ENCODE data around the gene SKP2.
"Not testable (repeated sequence)": the region's sequence is repeated elsewhere in the genome, so short reads cannot be mapped to it uniquely, and the experiment has no call there.

SKP2 gene

DNA sequence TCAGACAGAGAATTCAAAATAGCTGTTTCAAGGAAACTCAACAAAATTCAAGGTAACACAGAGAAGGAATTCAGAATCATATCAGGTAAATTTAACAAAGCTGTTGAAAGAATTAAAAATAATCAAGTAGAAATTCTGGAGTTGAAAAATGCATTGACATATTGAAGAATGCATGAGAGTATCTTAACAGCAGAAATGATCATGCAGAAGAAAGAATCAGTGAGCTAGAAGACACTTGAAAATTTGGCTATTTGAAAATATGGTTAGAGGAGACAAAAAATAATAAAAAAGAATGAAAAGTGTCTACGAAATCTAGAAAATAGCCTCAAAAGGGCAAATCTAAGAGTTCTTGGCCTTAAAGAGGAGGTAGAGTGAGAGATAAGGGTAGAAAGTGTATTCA is 23.1 kb upstream of the SKP2 start:
- Histone ChIP-seq H4K5ac (ENCODE audit: low read length) (no peak overlapping the region), H3K79me2 (ENCODE audit: control insufficient read depth, insufficient read depth, low read length) (no peaks in the 10 kb centered on the region), H3K36me3 (ENCODE audit: control insufficient read depth, insufficient read depth, low read length) (no peaks in the 10 kb centered on the region), H3K4me3 (ENCODE audit: low read length) (no peak overlapping the region), H2BK5ac (ENCODE audit: low read length) (no peak overlapping the region), H3K18ac (ENCODE audit: low read length) (no peak overlapping the region), H3K4ac (ENCODE audit: low read depth, low read length) (no peak overlapping the region), H2AK5ac (ENCODE audit: low read length) (no peak overlapping the region), H3K79me1 (ENCODE audit: low read length) (no peaks in the 10 kb centered on the region), H3K4me1 (ENCODE audit: control insufficient read depth, low read depth, low read length) (no peaks in the 10 kb centered on the region), H3K4me2 (ENCODE audit: low read length) (no peak overlapping the region), H2BK120ac (ENCODE audit: low read depth, low read length) (no peak overlapping the region), H3K27ac (ENCODE audit: low read depth, low read length) (no peak overlapping the region), H3K27me3 (ENCODE audit: insufficient read depth, low read length, poor library complexity) (no peaks in the 10 kb centered on the region), H3K9ac (ENCODE audit: low read length) (no peak overlapping the region), H3K56ac (ENCODE audit: low read length) (no peak overlapping the region), H3K23ac (ENCODE audit: low read length) (no peak overlapping the region), H2BK15ac (replicated peaks; ENCODE audit: low read depth) (no peak overlapping the region), H4K8ac (ENCODE audit: low read depth, low read length) (no peak overlapping the region)
- no CpG with 5 or more reads among the region's 1 CpG for WGBS (ENCODE audit: extremely low coverage, insufficient coverage, low lambda C conversion rate)
- no peak for DNase-seq

DNA sequence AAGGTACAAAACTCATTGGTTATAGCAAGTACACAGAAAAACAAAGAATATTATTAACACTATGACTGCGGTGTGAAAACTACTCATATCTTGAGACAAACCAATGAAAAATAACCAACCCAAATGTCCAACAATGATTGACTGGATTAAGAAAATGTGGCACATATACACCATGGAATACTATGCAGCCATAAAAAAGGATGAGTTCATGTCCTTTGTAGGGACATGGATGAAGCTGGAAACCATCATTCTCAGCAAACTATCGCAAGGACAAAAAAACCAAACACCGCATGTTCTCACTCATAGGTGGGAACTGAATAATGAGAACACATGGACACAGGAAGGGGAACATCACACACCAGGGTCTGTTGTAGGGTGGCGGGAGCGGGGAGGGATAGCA is 22.2 kb upstream of the SKP2 start:
- not testable (repeated sequence) for H2BK5ac ChIP-seq (ENCODE audit: low read length); H4K5ac ChIP-seq (ENCODE audit: low read length); H4K8ac ChIP-seq (ENCODE audit: low read depth, low read length); H3K56ac ChIP-seq (ENCODE audit: low read length); H3K27ac ChIP-seq (ENCODE audit: low read depth, low read length); H3K23ac ChIP-seq (ENCODE audit: low read length); H3K27me3 ChIP-seq (ENCODE audit: insufficient read depth, low read length, poor library complexity); H3K18ac ChIP-seq (ENCODE audit: low read length); H3K36me3 ChIP-seq (ENCODE audit: control insufficient read depth, insufficient read depth, low read length); H2BK120ac ChIP-seq (ENCODE audit: low read depth, low read length); H3K4me1 ChIP-seq (ENCODE audit: control insufficient read depth, low read depth, low read length); H2AK5ac ChIP-seq (ENCODE audit: low read length); DNase-seq; H3K79me1 ChIP-seq (ENCODE audit: low read length); H3K4me3 ChIP-seq (ENCODE audit: low read length); H3K79me2 ChIP-seq (ENCODE audit: control insufficient read depth, insufficient read depth, low read length); H3K4ac ChIP-seq (ENCODE audit: low read depth, low read length); H3K4me2 ChIP-seq (ENCODE audit: low read length); H3K9ac ChIP-seq (ENCODE audit: low read length); H2BK15ac ChIP-seq (replicated peaks; ENCODE audit: low read depth)
- no CpG with 5 or more reads among the region's 5 CpGs for WGBS (ENCODE audit: extremely low coverage, insufficient coverage, low lambda C conversion rate)

DNA sequence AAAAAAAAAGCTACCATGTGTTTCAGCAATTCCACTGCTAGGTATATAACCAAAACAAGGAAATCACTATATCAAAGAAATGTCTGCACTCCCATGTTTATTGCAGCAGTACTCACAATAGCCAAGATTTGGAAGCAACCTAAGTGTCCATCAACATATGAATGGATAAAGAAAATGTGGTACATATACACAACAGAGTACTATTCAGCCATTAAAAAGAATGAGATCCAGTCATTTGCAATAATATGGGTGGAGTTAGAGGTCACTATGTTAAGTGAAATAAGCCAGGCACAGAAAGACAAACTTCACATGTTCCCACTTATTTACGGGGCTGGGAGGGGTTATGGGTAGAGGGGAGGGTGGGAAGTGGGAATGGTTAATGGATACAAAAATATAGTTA is 18.9 kb upstream of the SKP2 start:
- not testable (repeated sequence) for H3K18ac ChIP-seq (ENCODE audit: low read length); H3K27me3 ChIP-seq (ENCODE audit: insufficient read depth, low read length, poor library complexity); H3K4me2 ChIP-seq (ENCODE audit: low read length); H2BK120ac ChIP-seq (ENCODE audit: low read depth, low read length); H4K8ac ChIP-seq (ENCODE audit: low read depth, low read length); H3K4ac ChIP-seq (ENCODE audit: low read depth, low read length); H2AK5ac ChIP-seq (ENCODE audit: low read length); H3K4me3 ChIP-seq (ENCODE audit: low read length); H3K27ac ChIP-seq (ENCODE audit: low read depth, low read length); DNase-seq; H3K36me3 ChIP-seq (ENCODE audit: control insufficient read depth, insufficient read depth, low read length); H3K9ac ChIP-seq (ENCODE audit: low read length); H3K79me2 ChIP-seq (ENCODE audit: control insufficient read depth, insufficient read depth, low read length); H3K79me1 ChIP-seq (ENCODE audit: low read length); H3K23ac ChIP-seq (ENCODE audit: low read length); H2BK5ac ChIP-seq (ENCODE audit: low read length); H2BK15ac ChIP-seq (replicated peaks; ENCODE audit: low read depth); H4K5ac ChIP-seq (ENCODE audit: low read length); H3K56ac ChIP-seq (ENCODE audit: low read length); H3K4me1 ChIP-seq (ENCODE audit: control insufficient read depth, low read depth, low read length)
- WGBS (ENCODE audit: extremely low coverage, insufficient coverage, low lambda C conversion rate): no CpG with 5 or more reads among the region's 1 CpG

DNA sequence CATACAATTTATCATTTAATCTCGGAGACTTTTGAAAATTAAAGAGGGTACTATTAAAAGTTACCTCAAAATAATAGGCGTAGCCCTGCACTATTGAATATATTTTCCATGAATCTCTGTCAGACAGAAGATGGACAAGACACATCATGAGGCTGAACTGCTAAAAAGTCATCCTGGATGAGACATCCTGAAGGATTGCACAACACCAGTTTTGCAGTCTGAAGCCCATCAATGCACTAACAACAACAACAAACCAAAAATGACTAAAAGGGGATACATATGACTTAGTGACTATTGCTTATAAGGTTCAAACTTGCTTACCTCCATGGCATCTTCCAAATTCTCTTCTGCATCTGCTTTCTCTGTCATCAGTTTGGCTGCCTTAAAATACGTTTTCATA is 15.9 kb upstream of the SKP2 start:
- no peak overlapping the region for H3K27ac ChIP-seq (ENCODE audit: low read depth, low read length)
- H3K79me2 ChIP-seq (ENCODE audit: control insufficient read depth, insufficient read depth, low read length): no peaks in the 10 kb centered on the region
- H3K36me3 ChIP-seq (ENCODE audit: control insufficient read depth, insufficient read depth, low read length): no peaks in the 10 kb centered on the region
- H2BK15ac ChIP-seq (replicated peaks; ENCODE audit: low read depth): no peak overlapping the region
- no peaks in the 10 kb centered on the region for H3K27me3 ChIP-seq (ENCODE audit: insufficient read depth, low read length, poor library complexity)
- no peak overlapping the region for H3K4me3 ChIP-seq (ENCODE audit: low read length)
- H3K4ac ChIP-seq (ENCODE audit: low read depth, low read length): no peak overlapping the region
- WGBS (ENCODE audit: extremely low coverage, insufficient coverage, low lambda C conversion rate): no CpG with 5 or more reads among the region's 3 CpGs
- no peak overlapping the region for H3K56ac ChIP-seq (ENCODE audit: low read length)
- H4K8ac ChIP-seq (ENCODE audit: low read depth, low read length): no peak overlapping the region
- H2BK120ac ChIP-seq (ENCODE audit: low read depth, low read length): no peak overlapping the region
- H3K23ac ChIP-seq (ENCODE audit: low read length): no peak overlapping the region
- DNase-seq: no peak
- H3K9ac ChIP-seq (ENCODE audit: low read length): no peak overlapping the region
- no peak overlapping the region for H2AK5ac ChIP-seq (ENCODE audit: low read length)
- no peak overlapping the region for H3K18ac ChIP-seq (ENCODE audit: low read length)
- no peak overlapping the region for H2BK5ac ChIP-seq (ENCODE audit: low read length)
- H3K4me2 ChIP-seq (ENCODE audit: low read length): no peak overlapping the region
- H3K79me1 ChIP-seq (ENCODE audit: low read length): no peaks in the 10 kb centered on the region
- H4K5ac ChIP-seq (ENCODE audit: low read length): no peak overlapping the region
- H3K4me1 ChIP-seq (ENCODE audit: control insufficient read depth, low read depth, low read length): no peaks in the 10 kb centered on the region

DNA sequence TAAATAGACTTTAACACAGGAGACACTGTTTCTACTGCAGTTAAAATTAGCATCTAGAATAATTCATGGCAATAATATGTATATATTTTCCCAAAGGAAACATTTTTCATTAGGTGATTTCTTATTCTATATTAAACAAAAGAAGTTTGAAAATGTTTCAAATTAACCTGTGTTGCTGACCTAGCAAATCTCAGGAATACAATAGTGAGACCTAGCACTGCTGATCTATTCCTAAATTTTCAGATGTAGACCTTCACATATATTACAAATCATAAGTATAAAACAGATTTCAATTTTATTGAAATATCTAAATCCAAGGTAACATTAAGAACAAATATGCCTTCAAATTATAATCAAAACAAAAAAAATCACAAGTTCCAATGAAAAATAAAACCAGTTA is 15.3 kb upstream of the SKP2 start:
- no peak overlapping the region for H3K18ac ChIP-seq (ENCODE audit: low read length)
- H2BK5ac ChIP-seq (ENCODE audit: low read length): no peak overlapping the region
- no peak overlapping the region for H3K4ac ChIP-seq (ENCODE audit: low read depth, low read length)
- H3K23ac ChIP-seq (ENCODE audit: low read length): no peak overlapping the region
- H3K9ac ChIP-seq (ENCODE audit: low read length): no peak overlapping the region
- no peak overlapping the region for H2BK120ac ChIP-seq (ENCODE audit: low read depth, low read length)
- H3K4me2 ChIP-seq (ENCODE audit: low read length): no peak overlapping the region
- H2AK5ac ChIP-seq (ENCODE audit: low read length): no peak overlapping the region
- no peak overlapping the region for H3K4me3 ChIP-seq (ENCODE audit: low read length)
- DNase-seq: no peak
- no peaks in the 10 kb centered on the region for H3K4me1 ChIP-seq (ENCODE audit: control insufficient read depth, low read depth, low read length)
- H3K79me1 ChIP-seq (ENCODE audit: low read length): no peaks in the 10 kb centered on the region
- H3K56ac ChIP-seq (ENCODE audit: low read length): no peak overlapping the region
- H2BK15ac ChIP-seq (replicated peaks; ENCODE audit: low read depth): no peak overlapping the region
- H3K27ac ChIP-seq (ENCODE audit: low read depth, low read length): no peak overlapping the region
- H3K79me2 ChIP-seq (ENCODE audit: control insufficient read depth, insufficient read depth, low read length): no peaks in the 10 kb centered on the region
- no peaks in the 10 kb centered on the region for H3K27me3 ChIP-seq (ENCODE audit: insufficient read depth, low read length, poor library complexity)
- no peak overlapping the region for H4K5ac ChIP-seq (ENCODE audit: low read length)
- H4K8ac ChIP-seq (ENCODE audit: low read depth, low read length): no peak overlapping the region
- no peaks in the 10 kb centered on the region for H3K36me3 ChIP-seq (ENCODE audit: control insufficient read depth, insufficient read depth, low read length)

DNA sequence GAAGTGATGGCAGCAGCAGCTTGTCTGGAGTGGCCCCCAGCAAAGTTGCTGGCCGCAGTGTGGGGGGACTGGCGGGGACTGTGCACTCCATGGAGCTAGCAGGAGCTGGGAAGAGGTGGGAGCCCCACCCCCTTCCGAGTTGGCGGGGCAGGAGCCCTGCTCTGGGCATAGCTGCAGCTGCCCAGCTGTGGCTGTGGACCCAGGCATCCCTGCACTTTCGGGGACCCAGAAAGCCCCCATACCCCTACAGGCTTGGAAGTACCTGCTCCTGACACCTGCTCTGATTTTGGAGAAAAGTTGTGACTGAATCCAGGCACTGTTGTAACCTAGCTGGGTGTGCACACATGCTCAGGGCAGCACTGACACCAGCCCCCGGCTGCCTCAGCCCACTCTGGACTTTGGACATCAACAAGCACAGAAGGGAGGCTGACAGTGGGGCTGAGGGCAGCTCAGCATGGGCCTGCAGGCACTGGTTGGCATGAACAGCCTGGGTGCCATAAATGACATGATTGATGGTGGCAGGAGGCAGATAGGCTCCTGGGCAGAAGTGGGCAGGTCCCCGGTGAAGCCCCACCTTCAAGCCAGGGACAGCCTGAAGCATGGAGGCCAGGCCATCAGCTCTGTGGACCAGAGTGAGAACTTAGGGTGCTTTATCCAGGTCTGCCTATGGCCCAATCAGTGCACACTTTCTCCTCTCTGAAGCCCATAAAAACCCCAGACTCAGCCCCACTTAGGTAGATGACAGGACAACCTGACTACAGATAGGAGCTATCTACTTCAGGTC is 12.8 kb upstream of the SKP2 start:
- H3K18ac ChIP-seq (ENCODE audit: low read length): no peak overlapping the region
- no peak overlapping the region for H3K9ac ChIP-seq (ENCODE audit: low read length)
- no peaks in the 10 kb centered on the region for H3K79me1 ChIP-seq (ENCODE audit: low read length)
- H3K23ac ChIP-seq (ENCODE audit: low read length): no peak overlapping the region
- H2BK120ac ChIP-seq (ENCODE audit: low read depth, low read length): no peak overlapping the region
- no peak overlapping the region for H4K8ac ChIP-seq (ENCODE audit: low read depth, low read length)
- H2AK5ac ChIP-seq (ENCODE audit: low read length): no peak overlapping the region
- no CpG with 5 or more reads among the region's 7 CpGs for WGBS (ENCODE audit: extremely low coverage, insufficient coverage, low lambda C conversion rate)
- H3K4me1 ChIP-seq (ENCODE audit: control insufficient read depth, low read depth, low read length): no peaks in the 10 kb centered on the region
- no peak for DNase-seq
- no peak overlapping the region for H3K56ac ChIP-seq (ENCODE audit: low read length)
- H3K4ac ChIP-seq (ENCODE audit: low read depth, low read length): no peak overlapping the region
- H3K27me3 ChIP-seq (ENCODE audit: insufficient read depth, low read length, poor library complexity): no peaks in the 10 kb centered on the region
- no peak overlapping the region for H3K27ac ChIP-seq (ENCODE audit: low read depth, low read length)
- H3K36me3 ChIP-seq (ENCODE audit: control insufficient read depth, insufficient read depth, low read length): no peaks in the 10 kb centered on the region
- H2BK5ac ChIP-seq (ENCODE audit: low read length): no peak overlapping the region
- H3K79me2 ChIP-seq (ENCODE audit: control insufficient read depth, insufficient read depth, low read length): no peaks in the 10 kb centered on the region
- no peak overlapping the region for H3K4me3 ChIP-seq (ENCODE audit: low read length)
- H4K5ac ChIP-seq (ENCODE audit: low read length): no peak overlapping the region
- H2BK15ac ChIP-seq (replicated peaks; ENCODE audit: low read depth): no peak overlapping the region
- H3K4me2 ChIP-seq (ENCODE audit: low read length): no peak overlapping the region
